Keratinocyte (primary cell): ENCODE results near the gene MAP1LC3A. TPM values are rescaled to one million over a fixed set of nuclear protein-coding genes. Genes with fewer than 3 reads are reported as not detected.

Experiments
- DNase-seq: peaks from one replicate; pipeline ENCODE4 v3.0.0-alpha.2; 2011; ENCODE audit warnings: low read depth, missing footprints, low spot score
- FAIRE-seq: peaks from 2 replicates; lab custom pipeline; 2011; peaks lifted over from hg19 to GRCh38; lab: Jason Lieb, UNC
- H2AFZ ChIP-seq: 2 replicates; pipeline ENCODE4 v1.6.0; 2012; ENCODE audit warnings: low read length, control low read depth, inconsistent platforms; ENCODE audit not compliant: control insufficient read depth
- H3K27ac ChIP-seq: 2 replicates; pipeline ENCODE4 v1.5.1; 2011; ENCODE audit warnings: low read length; ENCODE audit not compliant: control insufficient read depth, insufficient read depth
- H3K27me3 ChIP-seq: 3 replicates; pipeline ENCODE4 v1.6.0; 2011; ENCODE audit warnings: low read length; ENCODE audit not compliant: control insufficient read depth, insufficient read depth; ENCODE audit errors: extremely low read depth
- H3K36me3 ChIP-seq, 2 experiments: 2 replicates in 1 of 2; 3 replicates in 1 of 2; pipeline ENCODE4 v1.5.1; 2011; ENCODE audit warnings: low read length in 2 of 2, mild to moderate bottlenecking in 1 of 2; ENCODE audit not compliant: control insufficient read depth in 2 of 2, insufficient read depth in 2 of 2; ENCODE audit errors: extremely low read depth in 1 of 2
- H3K4me1 ChIP-seq: 3 replicates; pipeline ENCODE4 v1.5.1; 2011; ENCODE audit warnings: low read length; ENCODE audit not compliant: control insufficient read depth, insufficient read depth; ENCODE audit errors: extremely low read depth
- H3K4me2 ChIP-seq: 3 replicates; pipeline ENCODE4 v1.6.0; 2011; ENCODE audit warnings: low read depth, low read length; ENCODE audit not compliant: control insufficient read depth, insufficient read depth; ENCODE audit errors: extremely low read depth
- H3K4me3 ChIP-seq, 3 experiments: fragments of 200-600 bp in 1 of 3; sonication (generic) in 1 of 3; 2 replicates in 2 of 3; 3 replicates in 1 of 3; pipeline ENCODE4 v1.5.1; 2011 to 2016; ENCODE audit warnings: low read length in 3 of 3, mild to moderate bottlenecking in 3 of 3, control low read depth in 2 of 3, inconsistent platforms in 1 of 3, low read depth in 1 of 3, mixed read lengths in 1 of 3, mixed run types in 1 of 3, moderate library complexity in 1 of 3; ENCODE audit not compliant: control insufficient read depth in 2 of 3, insufficient read depth in 2 of 3; ENCODE audit errors: extremely low read depth in 1 of 3
- H3K79me2 ChIP-seq: 2 replicates; pipeline ENCODE4 v1.6.0; 2012; ENCODE audit warnings: low read length; ENCODE audit not compliant: control insufficient read depth, insufficient read depth
- H3K9ac ChIP-seq: 3 replicates; pipeline ENCODE4 v1.6.0; 2011; ENCODE audit warnings: low read length; ENCODE audit not compliant: control insufficient read depth, insufficient read depth; ENCODE audit errors: extremely low read depth
- H3K9me1 ChIP-seq: 3 replicates; pipeline ENCODE4 v1.6.0; 2011; ENCODE audit warnings: low read length; ENCODE audit not compliant: control insufficient read depth, insufficient read depth; ENCODE audit errors: extremely low read depth
- H3K9me3 ChIP-seq: 2 replicates; pipeline ENCODE4 v1.5.1; 2012; ENCODE audit warnings: low read depth, low read length; ENCODE audit not compliant: control insufficient read depth
- H4K20me1 ChIP-seq: 3 replicates; pipeline ENCODE4 v1.6.0; 2011; ENCODE audit warnings: low read length; ENCODE audit not compliant: control insufficient read depth, insufficient read depth; ENCODE audit errors: extremely low read depth
- EZH2 ChIP-seq: IDR thresholded peaks from one replicate; pipeline ENCODE4 v1.6.1; 2012; ENCODE audit warnings: inconsistent platforms, mild to moderate bottlenecking, low read length, moderate library complexity
- dilution Hi-C: fragments of 300-500 bp; cut with MboI; formaldehyde crosslinking; loops from one replicate; pipeline ENCODE4 v1.7.0; 2020; ENCODE audit warnings: low sequenced_read_pairs; ENCODE audit not compliant: extremely low pct_ligation_motif_present
- polyA plus RNA-seq, 5 experiments: library from polyadenylated mRNA; depleted of rRNA in 3 of 5; stranded (reverse) in 3 of 5; stranded (forward) in 1 of 5; unstranded in 1 of 5; fragments of >200 nt; gene quantifications; 1 replicate in 1 of 5; 2 replicates in 3 of 5; 3 replicates in 1 of 5; pipeline versions ENCODE4 v1.2.1 to v1.2.3, GENCODE V29; 2011 to 2012; ENCODE audit warnings: missing spikeins in 2 of 5, low read depth in 1 of 5, low replicate concordance in 1 of 5
- TF ChIP-seq, protein P1 (sequence below), 3 experiments: IDR thresholded peaks in 1 of 3; conservative IDR thresholded peaks in 1 of 3; optimal IDR thresholded peaks in 1 of 3; 2 replicates in 2 of 3; 3 replicates in 1 of 3; pipeline versions ENCODE3 to v1.5.1; 2011; ENCODE audit warnings: low read length in 3 of 3, mild to moderate bottlenecking in 3 of 3, moderate library complexity in 2 of 3, control low read depth in 1 of 3, inconsistent platforms in 1 of 3; ENCODE audit not compliant: insufficient read depth in 2 of 3; ENCODE audit errors: extremely low read depth in 1 of 3

Gene MAP1LC3A
- polyA plus RNA-seq, 1 donor (not counting 4 experiments of a cell fraction or from before 2014, with no cell fraction given), result 1.7 TPM

DNA sequence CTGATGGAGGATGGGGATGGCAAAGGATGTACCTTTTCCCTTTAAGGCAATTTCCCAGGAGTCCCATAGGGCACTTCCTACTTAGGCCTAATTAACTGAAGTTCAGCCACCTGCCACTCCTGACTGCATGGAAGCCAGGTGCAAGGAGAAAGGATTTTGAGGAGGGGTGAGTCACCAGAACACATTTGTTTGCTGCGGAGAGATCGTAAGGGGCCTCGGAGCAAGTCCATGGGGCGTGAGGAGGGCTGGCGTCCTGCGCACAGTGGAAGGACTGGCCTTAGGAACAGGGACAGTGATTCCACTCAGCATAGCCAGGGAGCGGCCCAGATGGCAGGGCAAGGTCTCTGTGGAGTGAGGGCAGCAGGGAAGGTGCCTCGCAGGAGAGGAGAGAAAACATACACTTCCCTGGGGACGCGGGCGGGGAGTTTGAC lies 11.8 kb upstream of the MAP1LC3A start:
- dilution Hi-C loops, result no loop called here
- no peak overlapping the region for H2AFZ ChIP-seq
- no peak for FAIRE-seq

DNA sequence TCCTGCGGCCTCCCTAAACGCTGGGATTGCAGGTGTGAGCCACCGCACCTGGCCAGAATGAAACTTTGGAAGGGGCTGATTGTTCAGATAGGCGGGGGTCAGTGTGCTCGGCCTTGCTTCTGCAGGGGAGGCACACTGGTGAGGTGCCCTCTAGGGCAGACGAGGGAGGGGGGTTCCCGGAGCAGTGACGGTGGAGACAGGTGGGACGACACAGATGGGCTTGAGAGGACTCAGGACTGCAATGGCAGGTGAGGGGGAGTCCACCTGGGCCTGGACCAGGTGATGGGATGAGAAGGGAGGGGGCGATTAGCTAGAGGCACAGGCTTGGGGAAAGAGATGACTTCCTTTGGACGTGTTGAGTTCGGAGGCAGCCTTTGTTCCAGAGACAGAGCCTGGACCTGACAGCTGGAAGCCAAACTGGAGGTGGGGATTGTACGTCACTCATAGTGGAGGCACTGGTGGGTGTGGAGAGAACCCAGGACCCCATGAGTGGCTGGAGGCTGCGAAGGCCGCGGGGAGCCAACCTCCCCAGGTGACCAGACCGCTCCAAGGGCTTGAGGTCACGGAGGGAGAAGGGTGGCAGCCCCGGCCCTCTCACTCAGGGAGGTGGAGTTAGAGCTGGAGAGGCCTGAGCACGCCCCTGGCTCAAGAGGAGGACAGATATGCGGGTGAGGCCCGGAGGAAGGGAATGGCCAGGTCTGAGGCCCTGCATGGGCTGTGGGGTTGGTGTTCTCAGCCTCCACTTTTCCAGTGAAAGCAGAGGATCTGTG lies 10.5 kb upstream of the MAP1LC3A start:
- Histone ChIP-seq H3K4me3 (no peak overlapping the region), H3K27ac (no peak overlapping the region), H3K79me2 (no peaks in the 10 kb centered on the region), H2AFZ (no peak overlapping the region), H3K4me2 (no peak overlapping the region), H3K9me3 (no peaks in the 10 kb centered on the region), H3K4me1 (peaks cover 3% of the 10 kb centered on the region), H3K9me1 (no peaks in the 10 kb centered on the region), H3K36me3 (no peaks in the 10 kb centered on the region), H4K20me1 (no peaks in the 10 kb centered on the region), H3K9ac (no peak overlapping the region), H3K27me3 (no peaks in the 10 kb centered on the region)
- no peak for DNase-seq
- no peak for TF ChIP-seq EZH2
- TF ChIP-seq, protein P1, sequence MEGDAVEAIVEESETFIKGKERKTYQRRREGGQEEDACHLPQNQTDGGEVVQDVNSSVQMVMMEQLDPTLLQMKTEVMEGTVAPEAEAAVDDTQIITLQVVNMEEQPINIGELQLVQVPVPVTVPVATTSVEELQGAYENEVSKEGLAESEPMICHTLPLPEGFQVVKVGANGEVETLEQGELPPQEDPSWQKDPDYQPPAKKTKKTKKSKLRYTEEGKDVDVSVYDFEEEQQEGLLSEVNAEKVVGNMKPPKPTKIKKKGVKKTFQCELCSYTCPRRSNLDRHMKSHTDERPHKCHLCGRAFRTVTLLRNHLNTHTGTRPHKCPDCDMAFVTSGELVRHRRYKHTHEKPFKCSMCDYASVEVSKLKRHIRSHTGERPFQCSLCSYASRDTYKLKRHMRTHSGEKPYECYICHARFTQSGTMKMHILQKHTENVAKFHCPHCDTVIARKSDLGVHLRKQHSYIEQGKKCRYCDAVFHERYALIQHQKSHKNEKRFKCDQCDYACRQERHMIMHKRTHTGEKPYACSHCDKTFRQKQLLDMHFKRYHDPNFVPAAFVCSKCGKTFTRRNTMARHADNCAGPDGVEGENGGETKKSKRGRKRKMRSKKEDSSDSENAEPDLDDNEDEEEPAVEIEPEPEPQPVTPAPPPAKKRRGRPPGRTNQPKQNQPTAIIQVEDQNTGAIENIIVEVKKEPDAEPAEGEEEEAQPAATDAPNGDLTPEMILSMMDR (optimal IDR thresholded peaks at IDR 0.05 in 1 of 3, IDR thresholded peaks at IDR 0.05 in 1 of 3, conservative IDR thresholded peaks at IDR 0.05 in 1 of 3; ENCODE audit: extremely low read depth in 1 of 3, insufficient read depth in 2 of 3, low read length in 3 of 3), result no peak
- dilution Hi-C loops, result no loop called here
- no peak for FAIRE-seq

More for the DNA sequence above, 11.8 kb upstream of the MAP1LC3A start:
- no peak for DNase-seq
- Histone ChIP-seq H3K27me3 (no peaks in the 10 kb centered on the region), H3K4me1 (peaks cover 3% of the 10 kb centered on the region), H3K9ac (no peak overlapping the region), H3K4me3 (no peak overlapping the region), H3K9me3 (no peaks in the 10 kb centered on the region), H3K36me3 (no peaks in the 10 kb centered on the region), H3K79me2 (no peaks in the 10 kb centered on the region), H3K9me1 (no peaks in the 10 kb centered on the region), H4K20me1 (no peaks in the 10 kb centered on the region), H3K4me2 (no peak overlapping the region), H3K27ac (no peak overlapping the region)
- no peak for TF ChIP-seq EZH2
- TF ChIP-seq, protein P1 (optimal IDR thresholded peaks at IDR 0.05 in 1 of 3, IDR thresholded peaks at IDR 0.05 in 1 of 3, conservative IDR thresholded peaks at IDR 0.05 in 1 of 3; ENCODE audit: extremely low read depth in 1 of 3, insufficient read depth in 2 of 3, low read length in 3 of 3), result no peak
